ENCODE results near the gene USP12.

DNA sequence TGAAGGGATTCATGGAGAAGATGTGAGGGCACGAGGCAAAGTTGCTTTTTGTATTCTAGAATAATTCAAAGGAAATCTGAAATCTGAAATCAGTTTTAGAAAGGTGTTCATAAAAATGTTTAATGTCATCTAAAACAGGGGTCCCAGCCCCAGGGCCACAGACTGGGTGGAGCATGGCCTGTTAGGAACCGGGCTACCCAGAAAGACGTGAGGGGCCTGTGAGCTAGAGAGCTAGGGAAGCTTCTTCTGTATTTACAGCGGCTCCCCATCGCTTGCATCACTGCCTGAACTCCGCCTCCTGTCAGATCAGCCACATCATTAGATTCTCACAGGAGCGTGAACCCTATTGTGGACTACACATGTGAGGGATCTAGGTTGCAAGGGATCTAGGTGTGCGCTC, 151.2 kb downstream of the USP12 start:
- TF ChIP-seq EZH2 (IDR thresholded peaks at IDR 0.05) (no peak), POLR2AphosphoS5 (IDR thresholded peaks at IDR 0.05; ENCODE audit: borderline replicate concordance, low read depth, low read length) (no peak)

Measured in SK-N-MC (cell line).